ENCODE data around the gene DLGAP1. TPM values are rescaled to one million over a fixed set of nuclear protein-coding genes. Genes with fewer than 3 reads are reported as not detected.

DLGAP1 gene
- total RNA-seq, 3 donors from 2014 or later: 0.96 to 17.6 (median 5.2) TPM

DNA sequence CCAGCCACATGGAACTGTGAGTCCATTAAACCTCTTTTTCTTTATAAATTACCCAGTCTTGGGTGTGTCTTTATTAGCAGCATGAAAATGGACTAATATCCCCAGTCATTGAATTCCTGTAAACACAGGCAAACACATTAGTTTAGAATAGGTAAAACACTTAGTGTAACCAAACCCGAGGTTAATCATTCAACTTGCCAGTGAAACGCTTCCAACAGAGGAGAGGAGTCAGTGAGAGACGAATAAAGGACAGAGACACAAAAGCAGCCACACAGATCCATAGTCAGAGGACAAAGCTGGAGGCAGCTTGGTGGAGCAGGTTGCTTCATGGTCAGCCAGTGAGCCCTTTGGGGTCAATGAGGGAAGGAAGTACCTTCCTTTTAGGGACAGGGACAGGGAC is 657.1 kb downstream of the DLGAP1 start:
- H3K9me3 ChIP-seq: no peaks in the 10 kb centered on the region
- H3K4me3 ChIP-seq: no peak overlapping the region
- no peaks in the 10 kb centered on the region for H3K27me3 ChIP-seq
- no peak for TF ChIP-seq POLR2AphosphoS5 (IDR thresholded peaks at IDR 0.05)
- TF ChIP-seq CTCF (IDR thresholded peaks at IDR 0.05): no peak
- TF ChIP-seq POLR2A (IDR thresholded peaks at IDR 0.05): no peak
- DNase-seq (ENCODE audit: low spot score in 2 of 2): no peak
- peaks cover 0 to 7% of the 10 kb centered on the region in 2 donors for H3K4me1 ChIP-seq
- intact Hi-C loops (cut with DNase I; ENCODE audit: low total_unique reads): no loop called here
- H3K36me3 ChIP-seq: no peaks in the 10 kb centered on the region
- no peak overlapping the region for H3K27ac ChIP-seq

- H3K27ac ChIP-seq: no peak overlapping the region
- no peaks in the 10 kb centered on the region for H3K9me3 ChIP-seq
- DNase-seq (ENCODE audit: low spot score in 2 of 2): no peak
- peaks cover 0 to 7% of the 10 kb centered on the region in 2 donors for H3K4me1 ChIP-seq
- H3K36me3 ChIP-seq: no peaks in the 10 kb centered on the region
- TF ChIP-seq CTCF (IDR thresholded peaks at IDR 0.05) (no peak), POLR2A (IDR thresholded peaks at IDR 0.05) (no peak), POLR2AphosphoS5 (IDR thresholded peaks at IDR 0.05) (no peak)
- no peaks in the 10 kb centered on the region for H3K27me3 ChIP-seq
- intact Hi-C loops (cut with DNase I; ENCODE audit: low total_unique reads): no loop called here
- no peak overlapping the region for H3K4me3 ChIP-seq
Observed at GRCh38 chr18:3796434-3796833, 658.7 kb downstream of the DLGAP1 start.

- no peak for DNase-seq (ENCODE audit: low spot score in 2 of 2)
- intact Hi-C loops (cut with DNase I; ENCODE audit: low total_unique reads): no loop called here
- Histone ChIP-seq H3K36me3 (no peaks in the 10 kb centered on the region), H3K27ac (no peak overlapping the region), H3K27me3 (no peaks in the 10 kb centered on the region), H3K9me3 (no peaks in the 10 kb centered on the region), H3K4me1 (peaks cover 0 to 7% of the 10 kb centered on the region in 2 donors), H3K4me3 (no peak overlapping the region)
- TF ChIP-seq POLR2AphosphoS5 (IDR thresholded peaks at IDR 0.05) (peak in 1 of 3 donors; percentile 18), CTCF (IDR thresholded peaks at IDR 0.05) (no peak), POLR2A (IDR thresholded peaks at IDR 0.05) (no peak)
Observed at GRCh38 chr18:3794537-3795348, 660.4 kb downstream of the DLGAP1 start.

DNA sequence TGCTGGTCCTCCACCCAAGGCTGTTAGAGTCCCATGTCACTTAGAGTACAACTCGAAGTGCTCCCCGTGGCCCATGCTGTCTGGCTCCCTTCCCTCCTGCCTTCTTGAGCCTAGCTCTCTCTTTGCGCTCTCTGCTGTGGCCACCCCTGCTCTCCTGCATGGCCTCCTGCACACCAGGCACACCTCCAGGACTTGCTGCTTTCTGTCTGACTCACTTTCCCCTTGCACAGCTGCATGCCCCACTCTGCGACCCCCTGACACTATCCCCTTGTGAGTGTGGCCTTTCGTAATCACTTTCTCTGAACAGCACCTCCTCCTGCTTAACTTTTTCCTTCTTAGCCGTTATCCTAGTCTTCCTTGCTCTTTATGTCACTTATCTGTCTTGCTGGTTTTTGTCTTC is 661.6 kb downstream of the DLGAP1 start:
- Histone ChIP-seq H3K36me3 (no peaks in the 10 kb centered on the region), H3K27me3 (no peaks in the 10 kb centered on the region), H3K27ac (no peak overlapping the region), H3K4me3 (no peak overlapping the region), H3K9me3 (no peaks in the 10 kb centered on the region), H3K4me1 (peaks cover 0 to 7% of the 10 kb centered on the region in 2 donors)
- TF ChIP-seq CTCF (IDR thresholded peaks at IDR 0.05) (no peak), POLR2A (IDR thresholded peaks at IDR 0.05) (no peak), POLR2AphosphoS5 (IDR thresholded peaks at IDR 0.05) (no peak)
- DNase-seq (ENCODE audit: low spot score in 2 of 2): no peak
- intact Hi-C loops (cut with DNase I; ENCODE audit: low total_unique reads): no loop called here

- Histone ChIP-seq H3K9me3 (no peaks in the 10 kb centered on the region), H3K27me3 (no peaks in the 10 kb centered on the region), H3K36me3 (no peaks in the 10 kb centered on the region), H3K4me1 (peaks cover 0 to 7% of the 10 kb centered on the region in 2 donors), H3K4me3 (no peak overlapping the region), H3K27ac (no peak overlapping the region)
- intact Hi-C loops (cut with DNase I; ENCODE audit: low total_unique reads): no loop called here
- TF ChIP-seq POLR2AphosphoS5 (IDR thresholded peaks at IDR 0.05): no peak
- no peak for TF ChIP-seq POLR2A (IDR thresholded peaks at IDR 0.05)
- TF ChIP-seq CTCF (IDR thresholded peaks at IDR 0.05): no peak
- no peak for DNase-seq (ENCODE audit: low spot score in 2 of 2)
Observed at GRCh38 chr18:3793111-3793510, 662.0 kb downstream of the DLGAP1 start.

Data from breast epithelium (tissue), 4 donors.